Measurements from ENCODE around the gene CPM. TPM values are rescaled to one million over a fixed set of nuclear protein-coding genes. Genes with fewer than 3 reads are reported as not detected.

CPM gene
- total and polyA plus RNA-seq, 7 experiments from 2014 or later: 0.06 to 5.9 (median 1.8) TPM

- intact Hi-C loops (cut with micrococcal nuclease): no loop called here
- H3K36me3 Mint-ChIP-seq: peaks cover 0 to 26% (median 0%) of the 10 kb centered on the region in 5 donors
- no peak overlapping the region for H3K27ac ChIP-seq (ENCODE audit: low read depth, low read length)
- no peak overlapping the region for H3K27ac Mint-ChIP-seq
- H3K4me1 ChIP-seq (ENCODE audit: control insufficient read depth in 2 of 2, insufficient read depth in 2 of 2, low read length in 2 of 2): no peaks in the 10 kb centered on the region
- peaks cover 0 to 13% (median under 1%) of the 10 kb centered on the region in 7 donors for H3K4me1 Mint-ChIP-seq
- no peak for DNase-seq
- no peaks in the 10 kb centered on the region for H3K27me3 Mint-ChIP-seq
- no peaks in the 10 kb centered on the region for H3K27me3 ChIP-seq (ENCODE audit: control insufficient read depth in 2 of 2, insufficient read depth in 2 of 2, low read length in 2 of 2)
- ChIA-PET CTCF (no interaction called here), POLR2A (no interaction called here)
- ATAC-seq: no peak
- no peak overlapping the region for H3K4me3 Mint-ChIP-seq
- H3K36me3 ChIP-seq (ENCODE audit: control insufficient read depth in 2 of 3, insufficient read depth in 3 of 3, low read length in 3 of 3): no peaks in the 10 kb centered on the region
- H3K9me3 Mint-ChIP-seq: peaks cover 0 to 25% (median 0%) of the 10 kb centered on the region in 11 donors
- no peaks in the 10 kb centered on the region for H3K9me3 ChIP-seq (ENCODE audit: control insufficient read depth in 2 of 3, low read length in 3 of 3)
- H3K4me3 ChIP-seq (ENCODE audit: low read length): no peak overlapping the region
Observed at GRCh38 chr12:68963856-68964745, 31.1 kb upstream of the CPM start.

DNA sequence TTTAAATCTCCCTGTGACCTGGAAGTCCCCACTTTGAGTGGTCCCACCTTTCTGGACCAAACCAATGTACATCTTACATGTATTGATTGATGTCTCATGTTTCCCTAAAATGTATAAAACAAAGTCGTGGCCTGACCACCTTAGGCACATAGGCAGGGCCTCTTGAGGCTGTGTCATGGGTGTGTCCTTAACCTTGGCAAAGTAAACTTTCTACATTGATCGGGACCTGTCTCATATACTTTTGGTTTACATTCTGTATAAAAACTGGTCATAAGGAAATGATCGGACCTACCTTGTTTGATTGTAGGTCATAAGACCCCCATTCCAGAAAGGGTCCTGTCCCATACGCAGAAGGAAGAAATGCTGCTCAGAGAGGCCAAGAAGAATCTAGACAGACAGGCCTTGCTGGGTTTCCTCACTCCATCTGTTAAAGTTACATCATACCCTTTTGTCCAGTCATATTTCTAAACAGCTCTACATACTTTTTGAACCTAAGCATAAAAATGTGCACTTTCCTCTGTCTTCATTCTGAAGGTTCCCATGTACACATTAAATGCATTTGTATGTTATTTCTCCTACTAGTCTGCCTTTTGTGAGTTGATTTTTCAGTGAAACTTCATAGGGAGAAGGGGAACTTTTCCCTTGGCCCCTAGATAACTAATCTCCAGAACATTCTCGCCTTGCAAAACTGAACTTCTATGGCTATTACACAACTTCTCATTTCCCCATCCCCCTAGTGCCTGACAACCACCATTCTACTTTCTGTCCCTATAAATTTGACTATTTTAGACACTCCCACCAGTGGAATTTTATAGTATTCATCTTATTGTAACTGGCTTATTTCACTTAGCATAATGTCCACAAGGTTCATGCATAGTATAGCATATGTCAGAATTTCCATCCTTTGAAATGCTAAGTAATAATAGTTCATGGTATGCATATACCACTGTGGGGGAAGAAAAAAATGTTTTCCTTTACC is 30.2 kb upstream of the CPM start:
- H3K36me3 Mint-ChIP-seq: peaks cover 0 to 32% (median 0%) of the 10 kb centered on the region in 5 donors
- no peaks in the 10 kb centered on the region for H3K9me3 ChIP-seq (ENCODE audit: control insufficient read depth in 2 of 3, low read length in 3 of 3)
- no peaks in the 10 kb centered on the region for H3K27me3 ChIP-seq (ENCODE audit: control insufficient read depth in 2 of 2, insufficient read depth in 2 of 2, low read length in 2 of 2)
- ChIA-PET POLR2A (no interaction called here), CTCF (interaction anchor here (0.6 kb wide), 1 partner anchor 252 kb away, joined by 5 read pairs; no protein-coding TSS in a partner anchor)
- H3K9me3 Mint-ChIP-seq: peaks cover 0 to 33% (median 0%) of the 10 kb centered on the region in 11 donors
- H3K36me3 ChIP-seq (ENCODE audit: control insufficient read depth in 2 of 3, insufficient read depth in 3 of 3, low read length in 3 of 3): no peaks in the 10 kb centered on the region
- H3K27me3 Mint-ChIP-seq: no peaks in the 10 kb centered on the region
- H3K4me1 Mint-ChIP-seq: peaks cover 8 to 22% (median 9%) of the 10 kb centered on the region in 7 donors
- no peak overlapping the region for H3K4me3 Mint-ChIP-seq
- ATAC-seq (peak; percentile 34), DNase-seq (no peak)
- H3K27ac ChIP-seq (ENCODE audit: low read depth, low read length): no peak overlapping the region
- intact Hi-C loops (cut with micrococcal nuclease): no loop called here
- H3K4me3 ChIP-seq (ENCODE audit: low read length): no peak overlapping the region
- no peak overlapping the region for H3K27ac Mint-ChIP-seq
- H3K4me1 ChIP-seq (ENCODE audit: control insufficient read depth in 2 of 2, insufficient read depth in 2 of 2, low read length in 2 of 2): no peaks in the 10 kb centered on the region

- Mint-ChIP-seq H3K27me3 (no peaks in the 10 kb centered on the region), H3K36me3 (peaks cover 0 to 29% (median 0%) of the 10 kb centered on the region in 5 donors), H3K9me3 (peaks cover 0 to 38% (median 0%) of the 10 kb centered on the region in 11 donors), H3K4me1 (peaks cover 9 to 28% (median 11%) of the 10 kb centered on the region in 7 donors), H3K27ac (peak overlapping the region in 1 of 9 donors; percentile 40), H3K4me3 (no peak overlapping the region)
- ATAC-seq (no peak), DNase-seq (no peak)
- H3K4me1 ChIP-seq (ENCODE audit: control insufficient read depth in 2 of 2, insufficient read depth in 2 of 2, low read length in 2 of 2): no peaks in the 10 kb centered on the region
- H3K36me3 ChIP-seq (ENCODE audit: control insufficient read depth in 2 of 3, insufficient read depth in 3 of 3, low read length in 3 of 3): no peaks in the 10 kb centered on the region
- H3K27me3 ChIP-seq (ENCODE audit: control insufficient read depth in 2 of 2, insufficient read depth in 2 of 2, low read length in 2 of 2): no peaks in the 10 kb centered on the region
- CTCF ChIA-PET: no interaction called here
- H3K27ac ChIP-seq (ENCODE audit: low read depth, low read length): no peak overlapping the region
- intact Hi-C loops (cut with micrococcal nuclease): loop anchor here in 1 of 2 donors (2.0 kb wide), 1 partner anchor 27 kb away; the partner anchor contains the start of gene CPM
- H3K9me3 ChIP-seq (ENCODE audit: control insufficient read depth in 2 of 3, low read length in 3 of 3): no peaks in the 10 kb centered on the region
- POLR2A ChIA-PET: no interaction called here
- H3K4me3 ChIP-seq (ENCODE audit: low read length): no peak overlapping the region
Observed at GRCh38 chr12:68959891-68960464, 27.0 kb upstream of the CPM start.

DNA sequence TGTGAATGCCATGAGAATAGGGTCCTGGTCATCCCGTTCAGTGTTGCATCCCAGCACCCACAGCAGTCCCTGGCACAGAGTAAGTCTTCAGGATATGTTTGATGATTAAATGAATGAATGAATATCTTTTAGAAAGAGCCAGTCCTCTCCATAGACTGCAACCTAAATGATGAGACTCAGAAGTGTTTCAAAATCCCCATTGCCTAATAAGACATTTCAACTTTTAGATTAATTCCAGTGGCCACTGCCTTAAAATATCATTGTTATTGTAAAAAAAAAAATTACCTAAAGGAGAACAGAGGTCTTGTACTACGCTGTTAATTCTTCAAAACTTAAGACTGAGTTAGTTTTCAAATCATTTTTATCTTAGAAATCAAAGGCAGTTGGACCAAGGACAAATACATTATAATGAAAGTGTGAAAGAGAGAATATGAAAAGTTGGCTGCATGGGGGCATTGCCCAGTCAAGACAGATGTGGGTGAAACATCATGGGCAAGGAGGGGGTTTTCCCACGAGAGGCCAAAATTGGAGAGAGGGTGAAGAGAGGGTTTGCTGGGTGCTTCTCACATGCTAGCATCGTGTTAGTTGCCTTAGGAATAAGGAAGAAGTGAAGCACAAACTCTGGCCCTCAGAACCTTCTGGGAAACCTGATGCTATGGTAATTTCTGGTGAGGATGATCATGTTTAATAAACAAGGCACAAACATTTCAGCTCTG is 26.3 kb upstream of the CPM start:
- peak overlapping the region in 1 of 9 donors; percentile 83 for H3K27ac Mint-ChIP-seq
- peak overlapping the region in 1 of 10 donors; percentile 9 for H3K4me3 Mint-ChIP-seq
- ATAC-seq (no peak), DNase-seq (no peak)
- no peak overlapping the region for H3K27ac ChIP-seq (ENCODE audit: low read depth, low read length)
- peaks cover 0 to 26% (median 0%) of the 10 kb centered on the region in 5 donors for H3K36me3 Mint-ChIP-seq
- no peaks in the 10 kb centered on the region for H3K4me1 ChIP-seq (ENCODE audit: control insufficient read depth in 2 of 2, insufficient read depth in 2 of 2, low read length in 2 of 2)
- no peaks in the 10 kb centered on the region for H3K27me3 ChIP-seq (ENCODE audit: control insufficient read depth in 2 of 2, insufficient read depth in 2 of 2, low read length in 2 of 2)
- H3K9me3 ChIP-seq (ENCODE audit: control insufficient read depth in 2 of 3, low read length in 3 of 3): no peaks in the 10 kb centered on the region
- ChIA-PET POLR2A (no interaction called here), CTCF (no interaction called here)
- peaks cover 0 to 33% (median 0%) of the 10 kb centered on the region in 11 donors for H3K9me3 Mint-ChIP-seq
- intact Hi-C loops (cut with micrococcal nuclease): loop anchor here in 1 of 2 donors (2.0 kb wide), 1 partner anchor 26 kb away; the partner anchor contains the start of gene CPM
- no peaks in the 10 kb centered on the region for H3K27me3 Mint-ChIP-seq
- peaks cover 9 to 29% (median 11%) of the 10 kb centered on the region in 7 donors for H3K4me1 Mint-ChIP-seq
- H3K4me3 ChIP-seq (ENCODE audit: low read length): no peak overlapping the region
- no peaks in the 10 kb centered on the region for H3K36me3 ChIP-seq (ENCODE audit: control insufficient read depth in 2 of 3, insufficient read depth in 3 of 3, low read length in 3 of 3)

- peaks cover 0 to 24% (median 0%) of the 10 kb centered on the region in 5 donors for H3K36me3 Mint-ChIP-seq
- peak overlapping the region in 1 of 9 donors; percentile 83 for H3K27ac Mint-ChIP-seq
- no peak overlapping the region for H3K4me3 ChIP-seq (ENCODE audit: low read length)
- no peak overlapping the region for H3K27ac ChIP-seq (ENCODE audit: low read depth, low read length)
- no peaks in the 10 kb centered on the region for H3K9me3 ChIP-seq (ENCODE audit: control insufficient read depth in 2 of 3, low read length in 3 of 3)
- intact Hi-C loops (cut with micrococcal nuclease): loop anchor here in 1 of 2 donors (2.0 kb wide), 1 partner anchor 26 kb away; the partner anchor contains the start of gene CPM
- no peaks in the 10 kb centered on the region for H3K27me3 ChIP-seq (ENCODE audit: control insufficient read depth in 2 of 2, insufficient read depth in 2 of 2, low read length in 2 of 2)
- no peaks in the 10 kb centered on the region for H3K4me1 ChIP-seq (ENCODE audit: control insufficient read depth in 2 of 2, insufficient read depth in 2 of 2, low read length in 2 of 2)
- H3K4me3 Mint-ChIP-seq: peak overlapping the region in 1 of 10 donors; percentile 31
- no peaks in the 10 kb centered on the region for H3K36me3 ChIP-seq (ENCODE audit: control insufficient read depth in 2 of 3, insufficient read depth in 3 of 3, low read length in 3 of 3)
- no peaks in the 10 kb centered on the region for H3K27me3 Mint-ChIP-seq
- POLR2A ChIA-PET: no interaction called here
- ATAC-seq (no peak), DNase-seq (peak in 1 of 9 donors; percentile 58)
- CTCF ChIA-PET: no interaction called here
- H3K9me3 Mint-ChIP-seq: peaks cover 0 to 30% (median 0%) of the 10 kb centered on the region in 11 donors
- H3K4me1 Mint-ChIP-seq: peaks cover 9 to 28% (median 11%) of the 10 kb centered on the region in 7 donors
Observed at GRCh38 chr12:68958322-68958721, 25.4 kb upstream of the CPM start.
